HG03196 (cell line): ENCODE measurements around the gene PRKAR1A.
"Not testable (repeated sequence)": the region's sequence is repeated elsewhere in the genome, so short reads cannot be mapped to it uniquely, and the experiment has no call there.

ENCODE experiments used
- ATAC-seq: cut with Tn5 transposase; IDR thresholded peaks from one replicate; pipeline ENCODE4 v1.9.1; 2021; ENCODE audit not compliant: unreplicated experiment

Gene PRKAR1A

DNA sequence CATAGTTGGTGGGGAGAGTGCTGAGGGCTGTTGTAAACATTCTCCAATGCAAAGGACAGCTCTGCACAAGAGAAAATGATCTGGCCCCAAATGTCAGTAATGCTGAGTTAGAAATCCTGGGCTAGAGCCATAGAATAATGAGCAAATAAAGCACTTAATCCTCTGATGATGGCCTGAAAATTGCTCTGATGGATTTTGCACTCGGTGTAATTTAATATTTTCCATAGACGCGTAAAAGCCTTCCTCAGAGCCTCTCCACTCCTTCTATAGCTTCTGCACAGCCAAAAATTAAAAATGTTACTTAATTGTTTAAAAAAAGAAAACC lies 65.2 kb downstream of the PRKAR1A start:
- no peak for ATAC-seq

DNA sequence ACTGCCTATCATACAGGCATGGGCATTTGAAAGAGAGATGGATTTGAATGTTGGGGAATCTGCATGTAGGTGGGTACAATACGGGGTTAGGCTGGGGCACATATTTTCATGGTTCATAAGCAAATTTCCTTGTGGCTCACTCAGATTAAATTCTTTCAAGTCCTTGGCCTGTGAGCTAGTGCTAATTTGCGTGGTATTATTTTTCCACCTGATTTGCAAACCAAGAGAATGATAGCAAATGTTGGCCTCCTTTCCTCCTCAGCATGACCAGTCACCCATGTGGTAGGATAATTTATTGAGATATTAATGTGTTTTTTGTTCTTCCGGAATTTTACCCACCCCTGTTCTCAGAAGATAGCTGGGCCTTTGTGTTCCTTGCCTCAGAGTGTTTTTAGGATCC lies 66.0 kb downstream of the PRKAR1A start:
- ATAC-seq, result no peak

DNA sequence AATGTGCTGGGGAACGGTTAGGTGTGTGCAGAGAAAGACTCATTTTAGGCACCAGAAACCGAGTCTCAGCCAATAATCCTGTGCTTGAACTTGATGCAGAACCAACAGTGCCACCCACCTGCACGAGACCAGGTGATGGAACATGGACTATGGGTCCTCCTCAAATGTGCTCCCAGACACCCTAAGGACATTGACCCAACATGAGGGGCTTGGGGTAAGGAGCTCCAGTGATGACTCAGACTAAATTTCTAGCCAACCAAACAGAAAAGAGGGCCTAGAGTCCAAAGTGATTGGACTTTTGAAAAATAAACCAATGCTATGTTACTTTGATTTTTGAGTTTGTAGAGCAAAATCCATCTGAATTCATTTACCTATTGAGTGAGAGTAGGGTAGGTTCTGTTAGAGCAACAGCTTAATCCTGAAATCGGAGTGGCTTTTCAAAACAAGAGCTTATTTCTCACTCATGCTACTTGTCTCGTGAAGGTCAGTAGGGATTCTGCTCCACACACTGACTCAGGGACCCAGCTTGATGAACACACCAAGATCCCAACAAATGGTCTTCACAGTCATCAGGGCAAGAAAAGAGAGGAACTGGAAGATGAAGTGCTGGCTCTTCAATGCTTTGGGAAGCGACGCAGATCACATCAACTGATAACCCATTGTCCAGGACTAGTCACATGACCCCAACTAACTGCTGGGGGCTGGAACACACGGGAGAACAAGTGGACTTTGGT lies 67.1 kb downstream of the PRKAR1A start:
- no peak for ATAC-seq

DNA sequence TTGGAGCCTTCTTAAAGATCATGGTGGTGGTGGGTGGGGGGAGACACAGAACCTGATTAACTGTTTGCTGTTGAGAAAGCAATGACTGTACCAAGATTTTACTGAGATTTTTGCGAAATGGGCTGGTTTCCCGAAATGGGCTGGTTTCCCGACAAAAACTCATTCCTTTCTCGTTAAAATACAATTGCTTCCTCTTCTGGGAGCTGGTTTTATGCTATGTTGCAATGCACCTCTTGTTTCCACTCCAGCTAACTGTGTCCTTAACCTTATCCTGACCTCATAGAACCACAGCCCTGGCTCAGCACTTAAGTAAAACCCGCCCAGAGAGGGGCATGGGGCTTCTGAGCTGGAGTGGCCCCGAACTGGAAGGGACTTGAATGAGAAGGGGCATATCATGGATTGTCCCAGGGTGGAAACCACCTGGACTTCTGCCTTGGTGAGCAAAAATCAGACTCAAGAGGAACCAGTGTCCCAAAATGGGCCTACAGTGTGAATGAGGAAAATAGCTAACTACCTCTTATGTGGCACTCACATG lies 68.1 kb downstream of the PRKAR1A start:
- ATAC-seq, result no peak

DNA sequence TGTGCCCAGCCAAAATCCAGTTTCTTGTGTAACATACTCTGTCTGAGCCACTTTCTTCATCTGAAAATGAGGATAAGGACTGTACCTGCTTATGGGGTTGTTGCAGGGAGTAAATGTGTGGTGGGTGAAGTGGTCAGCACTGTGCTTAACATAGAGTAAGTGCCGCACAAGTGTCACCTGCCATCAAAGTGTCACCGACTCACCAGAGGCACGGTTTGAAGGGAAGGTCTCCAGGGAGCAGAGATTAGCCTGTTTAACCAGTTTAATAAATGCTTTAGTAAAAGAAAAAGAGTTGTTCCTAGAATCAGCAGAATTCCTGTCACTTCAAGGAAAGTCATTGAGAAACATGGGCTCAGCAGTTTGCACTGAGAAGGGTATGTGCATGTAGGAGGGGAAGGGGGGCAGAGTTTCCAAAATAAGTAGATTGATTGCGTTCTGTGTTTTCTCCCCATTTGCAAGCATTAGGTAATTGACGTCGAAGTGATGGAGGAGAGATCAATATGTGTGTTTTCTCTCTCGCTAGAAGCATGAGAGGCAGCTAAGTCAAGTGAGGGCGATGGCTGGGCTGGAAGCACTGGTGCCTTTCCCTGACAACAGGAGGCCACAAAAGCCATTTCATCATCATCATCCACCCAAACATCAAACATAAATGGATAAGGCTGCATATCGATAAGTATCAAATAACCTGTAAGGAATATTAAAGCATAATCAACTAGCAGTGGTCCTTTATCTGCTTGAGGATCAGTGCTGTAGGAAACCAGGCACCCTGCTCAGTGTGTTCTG lies 69.8 kb downstream of the PRKAR1A start:
- no peak for ATAC-seq

DNA sequence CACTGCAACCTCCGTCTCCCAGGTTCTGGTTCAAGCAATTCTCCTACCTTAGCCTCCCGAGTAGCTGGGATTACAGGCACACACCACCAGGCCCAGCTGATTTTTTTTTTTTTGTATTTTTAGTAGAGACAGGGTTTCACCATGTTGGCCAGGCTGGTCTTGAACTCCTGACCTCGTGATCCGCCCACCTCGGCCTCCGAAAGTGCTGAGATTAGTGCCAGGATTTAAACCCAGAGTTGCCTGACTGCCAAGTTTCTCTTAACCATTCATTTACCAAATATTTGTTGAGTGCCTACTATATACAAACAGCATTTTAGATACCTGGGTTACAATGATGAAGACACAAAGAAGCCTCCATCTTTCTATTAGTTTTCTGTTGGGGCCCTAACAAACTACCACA lies 70.6 kb downstream of the PRKAR1A start:
- not testable (repeated sequence) for ATAC-seq

DNA sequence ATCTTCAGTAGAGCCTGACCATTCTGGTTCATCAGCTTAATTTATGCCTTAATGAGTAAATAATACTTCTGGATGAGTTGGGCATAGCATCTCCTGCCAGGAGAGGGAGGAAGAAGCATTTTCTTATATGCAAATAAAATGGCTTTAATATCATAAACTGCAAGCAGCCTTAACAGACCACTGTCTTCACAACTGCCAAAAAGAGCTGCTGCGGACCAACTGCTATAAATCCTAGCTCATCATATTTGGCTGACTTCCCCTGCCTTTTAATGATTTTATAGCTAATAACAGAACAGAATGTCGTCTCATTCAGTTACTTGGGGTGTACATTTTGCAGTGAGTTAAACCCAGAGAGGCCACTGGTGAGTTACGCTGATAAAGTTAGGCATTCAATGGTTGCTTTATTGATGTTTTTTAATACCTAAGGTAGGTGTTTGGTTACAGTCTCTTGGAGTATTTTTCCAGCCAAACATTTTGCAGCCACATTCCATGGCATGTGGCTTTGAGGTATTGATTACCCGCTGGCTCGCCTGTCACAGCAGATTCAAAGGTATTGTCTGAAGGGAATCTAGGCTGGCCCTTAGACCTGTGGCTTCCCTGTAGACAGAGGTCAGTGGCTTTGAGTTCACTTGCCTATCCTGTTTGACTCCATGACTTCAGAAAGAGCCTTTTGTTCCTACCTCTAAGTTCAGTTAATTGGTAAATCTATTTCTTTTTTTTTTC lies 72.5 kb downstream of the PRKAR1A start:
- ATAC-seq, result no peak

DNA sequence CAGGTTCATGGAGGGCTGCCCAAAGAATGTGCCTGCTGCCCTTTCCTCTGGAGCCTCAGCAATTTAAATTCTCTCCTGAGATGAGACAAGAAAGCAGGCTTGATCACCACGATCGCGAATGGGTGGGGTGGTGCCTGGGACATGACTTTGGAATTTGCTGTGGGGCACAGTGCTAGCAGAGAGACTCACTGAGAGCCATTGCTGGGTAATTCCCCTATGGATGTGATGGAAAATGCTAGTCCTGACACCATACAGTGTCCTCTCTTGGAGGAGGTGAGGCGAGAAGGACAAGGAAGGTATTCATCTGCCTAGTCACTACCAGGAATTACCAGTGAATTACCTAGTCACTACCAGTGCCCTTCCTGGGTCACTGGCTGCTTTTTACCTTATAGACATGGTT lies 73.4 kb downstream of the PRKAR1A start:
- no peak for ATAC-seq

DNA sequence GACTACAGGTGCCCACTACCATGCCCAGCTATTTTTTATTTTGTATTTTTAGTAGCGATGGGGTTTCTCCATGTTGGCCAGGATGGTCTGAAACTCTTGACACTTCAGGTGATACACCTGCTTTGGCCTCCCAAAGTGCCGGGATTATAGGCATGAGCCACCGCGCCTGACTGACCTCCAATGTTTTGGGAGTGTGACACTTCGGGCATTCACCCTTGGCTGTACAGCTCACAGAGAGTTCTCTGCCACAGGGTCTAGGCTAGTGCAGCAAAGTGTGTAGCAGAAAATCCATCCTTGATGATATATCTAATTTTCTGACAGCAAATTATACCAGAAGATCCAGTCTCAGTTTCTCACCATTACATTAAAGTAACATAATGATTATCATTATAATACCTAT lies 74.8 kb downstream of the PRKAR1A start:
- ATAC-seq, result no peak

DNA sequence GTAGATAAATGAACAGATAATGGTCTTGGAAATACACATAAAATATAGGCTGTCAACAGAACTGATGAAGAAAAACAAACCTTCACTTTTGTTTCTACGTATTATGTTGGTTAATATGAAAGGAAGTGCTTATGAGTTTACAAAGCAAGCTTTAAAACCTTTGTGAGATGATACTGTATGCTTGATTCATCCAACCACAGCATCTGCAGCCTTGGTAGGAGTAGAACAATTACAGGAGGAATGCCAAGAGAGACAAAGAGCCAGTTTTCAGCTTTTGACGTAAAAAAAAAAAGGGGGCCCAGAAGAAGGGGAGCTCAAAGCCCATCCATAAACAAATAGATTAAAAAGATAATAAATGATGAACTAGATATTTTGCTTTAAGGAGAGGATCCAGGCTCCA lies 75.6 kb downstream of the PRKAR1A start:
- no peak for ATAC-seq

DNA sequence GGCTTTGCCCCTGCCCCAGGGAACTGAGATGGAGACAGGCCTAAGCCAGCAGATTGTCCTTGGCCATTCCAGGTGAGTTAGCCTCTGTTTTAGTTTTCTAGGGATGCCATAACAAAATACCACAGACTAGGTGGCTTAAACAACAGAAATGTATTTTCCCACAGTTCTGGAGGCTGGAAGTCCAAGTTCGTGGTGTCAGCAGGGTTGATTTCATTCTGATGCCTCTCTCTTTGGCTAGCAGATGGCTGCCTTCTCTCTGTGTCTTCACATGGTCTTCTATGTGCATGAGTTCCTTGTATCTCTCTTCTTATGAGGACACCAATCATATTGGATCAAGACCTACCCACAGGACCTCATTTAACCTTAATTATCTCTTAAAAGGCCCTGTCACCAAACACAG lies 76.1 kb downstream of the PRKAR1A start:
- ATAC-seq, result no peak

DNA sequence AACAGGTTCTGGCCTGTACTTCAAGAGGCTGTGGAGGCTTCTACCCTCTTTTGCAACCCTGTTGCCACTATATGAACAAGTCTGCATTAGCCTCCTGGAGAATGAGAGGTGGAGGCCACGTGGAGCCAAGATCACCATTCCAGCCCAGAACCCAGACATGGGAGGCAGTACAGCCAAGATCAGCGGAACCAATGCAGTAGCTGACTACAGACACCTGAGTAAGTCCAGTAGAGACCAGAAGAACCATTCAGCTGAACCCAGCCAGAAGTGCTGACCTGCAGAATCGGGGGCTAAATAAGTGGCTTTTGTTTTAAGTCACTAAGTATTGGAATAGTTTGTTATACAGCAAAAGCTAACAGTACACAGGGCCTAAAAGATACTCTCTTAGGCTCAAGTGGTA lies 76.9 kb downstream of the PRKAR1A start:
- no peak for ATAC-seq

DNA sequence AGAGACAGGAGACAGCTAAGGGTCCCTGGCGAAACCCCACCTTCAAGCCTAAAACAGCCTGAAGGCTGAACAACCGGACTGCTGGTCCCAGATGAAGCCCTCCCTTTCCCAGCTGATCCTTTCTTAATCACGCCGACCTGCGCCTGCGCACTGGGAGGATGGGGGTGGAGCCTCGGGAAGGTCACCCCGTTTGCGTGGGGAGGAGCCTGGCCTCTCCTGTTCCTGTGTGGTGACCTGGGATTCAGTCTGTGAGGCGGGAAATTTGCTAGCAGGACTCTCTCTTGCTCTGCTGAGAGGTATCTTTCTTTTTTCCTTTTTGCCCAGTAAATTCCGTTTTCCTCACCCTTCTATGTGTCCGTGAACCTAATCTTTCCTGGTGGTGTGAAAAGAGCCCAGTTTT lies 79.4 kb downstream of the PRKAR1A start:
- ATAC-seq, result no peak

DNA sequence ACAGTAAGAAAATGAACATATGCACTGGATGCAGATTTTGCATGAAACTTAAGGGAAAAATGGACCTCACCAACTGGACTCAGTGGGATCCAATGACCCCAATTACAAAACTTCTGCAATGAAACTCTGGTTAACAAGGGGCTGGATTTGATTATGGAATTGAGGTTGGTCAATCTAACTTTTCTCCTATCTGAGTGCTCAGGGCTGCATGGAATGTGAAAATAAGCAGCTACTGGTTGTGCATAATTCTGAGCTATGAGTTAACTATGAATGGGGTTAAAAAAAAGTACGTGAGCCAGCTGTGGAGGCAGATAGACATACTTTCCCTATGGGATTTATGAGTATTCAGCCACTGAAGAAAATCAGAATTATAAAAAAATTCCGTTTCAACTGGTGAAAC lies 79.8 kb downstream of the PRKAR1A start:
- no peak for ATAC-seq

DNA sequence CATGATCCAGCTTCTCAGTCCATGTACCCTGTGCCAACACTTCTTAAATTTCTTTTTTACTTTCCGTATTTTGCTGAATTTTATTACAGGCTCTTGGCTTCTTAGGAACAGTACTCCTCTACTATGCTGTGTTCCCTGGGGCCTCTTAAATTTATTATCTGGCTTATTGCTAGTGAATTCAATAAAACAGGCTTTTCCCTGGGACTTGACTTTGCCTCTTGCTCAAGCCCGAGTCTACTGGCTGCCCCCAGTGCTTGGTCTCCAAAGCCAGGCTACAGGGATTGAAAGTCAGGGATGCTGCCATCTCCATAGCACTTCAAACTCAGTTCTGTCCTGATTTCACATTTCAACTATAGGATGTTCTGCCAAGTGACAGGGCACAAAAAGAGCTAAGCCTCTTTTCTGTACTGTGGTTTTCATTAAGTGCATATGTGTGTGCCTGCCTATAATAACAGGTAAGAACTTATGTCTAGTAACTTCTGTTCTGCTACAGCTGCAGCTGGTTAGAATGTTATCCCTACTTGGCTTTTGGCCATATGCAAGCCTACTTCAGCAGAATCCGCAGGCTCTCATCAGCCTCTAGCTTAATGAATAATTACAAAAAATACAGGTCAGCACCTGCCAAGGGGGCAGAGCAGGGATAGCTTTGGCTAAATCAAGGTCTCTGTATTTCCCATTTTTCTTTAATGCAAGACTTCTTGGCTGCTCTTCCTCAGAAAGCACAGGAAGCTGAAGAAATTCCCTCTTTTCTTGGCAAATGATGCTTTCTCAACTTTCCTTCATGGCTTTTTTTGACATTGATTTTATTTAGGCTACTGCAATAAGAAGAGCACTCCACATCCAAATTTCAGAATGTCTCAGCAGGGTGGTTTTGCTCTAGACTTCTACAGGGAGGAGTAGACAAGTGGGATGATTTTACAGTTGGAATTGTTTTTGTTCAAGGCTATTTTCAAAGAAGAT lies 80.7 kb downstream of the PRKAR1A start:
- ATAC-seq, result no peak

DNA sequence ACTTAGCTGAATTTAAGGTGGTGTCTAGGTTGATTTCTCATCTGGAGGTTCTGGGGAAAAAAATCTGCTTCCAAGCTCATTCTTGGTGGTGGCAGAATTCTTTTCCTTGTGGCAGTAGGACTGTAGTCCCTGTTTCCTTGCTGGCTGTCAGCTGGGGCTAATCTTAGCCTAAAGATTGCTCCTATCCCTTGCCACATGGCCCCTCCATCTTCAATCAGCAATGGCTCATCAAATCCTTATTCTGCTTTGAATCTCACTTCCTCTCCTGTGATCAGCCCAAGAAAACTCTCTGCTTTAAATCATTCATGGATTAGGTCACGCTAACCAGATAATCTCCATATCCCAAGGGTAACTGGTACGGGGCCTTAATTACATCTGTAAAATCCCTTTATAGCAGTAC lies 82.3 kb downstream of the PRKAR1A start:
- no peak for ATAC-seq

DNA sequence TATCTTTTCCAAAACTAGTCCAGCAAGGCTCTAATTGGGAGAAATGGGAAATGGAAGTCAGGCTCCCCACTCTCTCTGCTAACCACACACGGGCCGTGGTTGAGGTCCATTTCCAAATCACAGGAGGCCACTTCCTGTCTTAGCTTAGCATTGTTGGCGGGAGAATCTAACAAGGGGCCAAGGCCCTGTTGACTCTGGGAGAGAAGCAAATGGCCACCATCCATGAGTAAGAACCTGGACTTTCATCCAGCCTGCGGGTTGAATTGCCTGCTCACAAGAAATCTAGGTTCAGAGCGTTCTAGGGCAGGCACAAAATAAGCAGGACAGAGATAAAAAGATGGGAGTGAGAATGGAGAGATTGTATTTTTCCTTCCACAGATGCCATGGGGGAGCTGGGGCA lies 83.3 kb downstream of the PRKAR1A start:
- no peak for ATAC-seq

DNA sequence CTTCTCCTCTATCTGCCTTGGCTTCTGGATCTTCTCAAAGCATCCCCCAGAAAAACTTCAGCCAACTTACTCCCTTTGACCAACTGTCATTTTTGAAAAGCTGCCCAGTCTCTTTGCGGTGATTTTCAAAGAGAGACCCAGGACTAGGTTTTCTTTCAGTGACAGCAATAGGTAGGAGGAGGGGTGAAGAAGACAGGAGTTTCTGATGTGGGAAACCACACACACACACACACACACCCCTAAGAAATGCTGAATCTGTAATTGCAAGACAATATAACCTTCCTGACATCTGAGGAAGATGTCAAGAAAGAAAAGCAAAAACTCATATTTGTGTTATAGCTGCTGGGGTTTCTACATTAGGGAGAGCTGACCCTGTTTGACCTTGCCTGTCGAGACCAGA lies 83.8 kb downstream of the PRKAR1A start:
- ATAC-seq, result no peak

DNA sequence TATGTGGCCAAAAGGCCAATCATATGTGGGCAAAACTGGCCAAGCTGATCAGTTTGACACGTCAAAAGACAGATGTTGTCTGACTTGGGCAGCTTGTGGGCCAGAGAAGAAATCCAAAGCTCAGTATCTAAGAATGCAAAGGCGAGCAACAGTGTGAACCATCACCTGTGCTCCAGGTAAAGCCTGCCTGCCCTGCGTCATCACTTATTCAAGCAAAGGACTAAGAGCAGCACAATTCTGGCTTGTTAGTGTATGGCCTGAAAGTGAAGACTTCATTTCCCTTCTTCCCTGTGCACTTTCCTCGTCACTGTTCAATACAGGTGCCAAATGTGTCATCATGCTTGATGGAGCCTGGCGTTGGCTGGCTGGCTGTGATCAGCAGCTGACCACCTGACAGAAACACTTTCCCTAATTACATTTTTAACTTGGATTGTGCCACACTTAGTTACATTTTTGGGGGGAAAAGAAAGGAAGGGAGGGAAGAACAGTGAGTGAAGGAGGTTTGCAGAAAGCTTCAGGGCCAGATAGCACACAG lies 84.2 kb downstream of the PRKAR1A start:
- ATAC-seq, result no peak

DNA sequence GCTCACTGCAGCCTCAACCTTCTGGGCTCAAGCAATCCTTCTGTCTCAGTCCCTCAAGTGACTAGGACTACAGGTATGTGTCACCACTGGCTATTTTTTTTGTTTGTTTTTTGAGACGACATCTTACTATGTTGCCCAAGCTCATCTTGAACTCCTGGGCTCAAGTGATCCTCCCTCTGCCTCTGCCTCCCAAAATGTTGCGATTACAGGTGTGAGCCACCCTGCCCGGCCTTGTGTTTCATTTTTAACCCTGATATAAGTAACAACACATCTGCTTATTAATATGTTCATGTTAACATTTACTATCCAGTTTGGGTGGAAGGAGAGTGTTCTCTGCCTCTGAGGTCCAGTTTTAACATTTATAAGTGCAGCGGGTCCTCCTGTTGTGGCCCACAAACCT lies 85.8 kb downstream of the PRKAR1A start:
- no peak for ATAC-seq
